Embryonic facial prominence (tissue), 1 donor: ENCODE measurements around the gene SLC13A1.
"Not testable (repeated sequence)": the region's sequence is repeated elsewhere in the genome, so short reads cannot be mapped to it uniquely, and the experiment has no call there.

Source experiments
- DNase-seq: peaks from one replicate; pipeline ENCODE4 v3.0.0-alpha.2; 2016; ENCODE audit errors: extremely low spot score

The SLC13A1 gene

GRCh38 chr7:123199883-123200282 is at the start of gene SLC13A1:
Gene SLC13A1, minus strand, starts transcription at chr7:123199969. Its CDS starts 23 bp downstream, at chr7:123199946.
- no peak for DNase-seq

- no peak for DNase-seq
These were observed 45.0 kb upstream of the SLC13A1 start for GRCh38 chr7:123244768-123245167.

GRCh38 chr7:123242467-123243092 is 42.8 kb upstream of the SLC13A1 start:
- DNase-seq = no peak

GRCh38 chr7:123241809-123242208 is 42.0 kb upstream of the SLC13A1 start:
- DNase-seq = no peak

GRCh38 chr7:123231021-123232000 is 31.5 kb upstream of the SLC13A1 start:
- DNase-seq = no peak

GRCh38 chr7:123230603-123231002 is 30.8 kb upstream of the SLC13A1 start:
- DNase-seq = no peak

GRCh38 chr7:123230147-123230546 is 30.4 kb upstream of the SLC13A1 start:
- DNase-seq = no peak

- DNase-seq = no peak
These were observed 29.7 kb upstream of the SLC13A1 start for GRCh38 chr7:123229426-123229825.

- not testable (repeated sequence) for DNase-seq
These were observed 27.9 kb upstream of the SLC13A1 start for GRCh38 chr7:123227666-123228065.

GRCh38 chr7:123220396-123220795 is 20.6 kb upstream of the SLC13A1 start:
- DNase-seq = no peak

GRCh38 chr7:123218866-123219265 is 19.1 kb upstream of the SLC13A1 start:
- DNase-seq = no peak

GRCh38 chr7:123216825-123217224 is 17.1 kb upstream of the SLC13A1 start:
- DNase-seq = no peak

GRCh38 chr7:123215350-123215749 is 15.6 kb upstream of the SLC13A1 start:
- no peak for DNase-seq

- no peak for DNase-seq
These were observed 11.8 kb upstream of the SLC13A1 start for GRCh38 chr7:123211545-123211944.

GRCh38 chr7:123210986-123211385 is 11.2 kb upstream of the SLC13A1 start:
- DNase-seq = no peak

GRCh38 chr7:123209786-123210185 is 10.0 kb upstream of the SLC13A1 start:
- DNase-seq = no peak

GRCh38 chr7:123208793-123209192 is 9.0 kb upstream of the SLC13A1 start:
- DNase-seq = no peak

GRCh38 chr7:123204206-123204835 is 4.6 kb upstream of the SLC13A1 start:
- no peak for DNase-seq

- no peak for DNase-seq
These were observed 2.1 kb upstream of the SLC13A1 start for GRCh38 chr7:123201901-123202300.

GRCh38 chr7:123198668-123199652 is 809 bp downstream of the SLC13A1 start:
- no peak for DNase-seq

GRCh38 chr7:123198111-123198510 is 1.7 kb downstream of the SLC13A1 start:
- no peak for DNase-seq
